ENCODE measurements around the gene CXCL3. TPM values are rescaled to one million over a fixed set of nuclear protein-coding genes. Genes with fewer than 3 reads are reported as not detected.

Gene CXCL3
- polyA plus RNA-seq, 2 of the 4 experiments (the other 2 are of a cell fraction), result 5.1 to 17.9 TPM

DNA sequence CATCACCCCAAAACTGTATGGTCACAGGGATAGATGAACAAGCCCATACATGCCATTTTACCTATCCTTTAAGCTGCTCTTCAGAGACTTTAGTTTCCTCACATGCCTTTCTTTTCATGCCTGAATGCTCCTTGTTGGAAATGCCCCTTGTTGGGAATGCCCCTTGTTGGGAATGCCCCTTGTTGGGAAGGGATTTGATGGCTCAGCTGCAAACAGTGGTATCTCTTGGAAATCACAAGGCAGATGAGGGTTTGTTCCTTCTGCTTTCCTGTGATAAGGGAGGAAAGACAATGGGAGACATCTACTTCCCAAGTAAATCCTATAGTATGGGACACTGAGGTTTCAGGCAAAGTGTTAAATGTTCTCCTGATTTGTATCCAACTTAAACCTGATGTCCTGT lies 49.0 kb upstream of the CXCL3 start (continued):
- no peak for TF ChIP-seq SREBF2 (IDR thresholded peaks at IDR 0.05)
- TF ChIP-seq FOXS1 (CRISPR knock-in tag; IDR thresholded peaks at IDR 0.05), result no peak
- TF ChIP-seq EP300 (IDR thresholded peaks at IDR 0.05), result no peak

DNA sequence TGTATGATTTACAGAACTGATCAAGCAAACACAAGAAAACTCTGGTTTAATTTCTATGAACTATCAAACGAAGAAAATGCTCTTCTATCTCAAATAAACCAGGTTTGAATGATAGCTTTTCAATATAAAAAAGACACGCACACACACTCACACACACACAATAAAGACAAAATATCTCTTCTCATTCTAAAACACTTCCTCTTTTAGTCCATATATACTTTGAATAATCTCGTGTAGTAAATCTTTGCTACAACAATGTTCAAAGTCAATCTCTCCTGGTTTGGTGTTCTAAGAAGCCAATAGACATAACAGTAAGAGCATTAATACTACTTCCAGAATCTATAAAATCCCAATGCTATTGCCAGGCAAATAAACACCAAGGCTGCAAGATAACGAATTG lies 47.2 kb upstream of the CXCL3 start:
- H3K4me2 ChIP-seq, result no peak overlapping the region
- FAIRE-seq (no peak), ATAC-seq (no peak), DNase-seq (ENCODE audit: low read depth in 1 of 2, low spot score in 1 of 2) (no peak)
- WGBS (ENCODE audit: missing lambda C conversion rate), result 70% methylated on average over 4 of the region's 4 CpGs
- POLR2A ChIA-PET, result no interaction called here
- TF ChIP-seq SMC3 (IDR thresholded peaks at IDR 0.05), result no peak
- no peak for TF ChIP-seq ZC3H11A (IDR thresholded peaks at IDR 0.05)
- no peak for TF ChIP-seq JUNB (IDR thresholded peaks at IDR 0.05)
- TF ChIP-seq HEYL (CRISPR knock-in tag; IDR thresholded peaks at IDR 0.05), result no peak
- no peak for TF ChIP-seq CBX2 (IDR thresholded peaks at IDR 0.05; ENCODE audit: borderline replicate concordance, low read depth)
- no peak for TF ChIP-seq ZSCAN20 (CRISPR knock-in tag; IDR thresholded peaks at IDR 0.05)
- TF ChIP-seq POLR2A (IDR thresholded peaks at IDR 0.05; ENCODE audit: low read length), result no peak
- TF ChIP-seq EHF (CRISPR knock-in tag; IDR thresholded peaks at IDR 0.05), result no peak
- no peak for TF ChIP-seq FOSL2 (IDR thresholded peaks at IDR 0.05)
- TF ChIP-seq FOSL2 (CRISPR knock-in tag; IDR thresholded peaks at IDR 0.05), result no peak
- TF ChIP-seq CBX8 (IDR thresholded peaks at IDR 0.05), result no peak
- TF ChIP-seq POLR2AphosphoS2 (conservative IDR thresholded peaks at IDR 0.05; ENCODE audit: low read length), result no peak
- TF ChIP-seq, protein P1, sequence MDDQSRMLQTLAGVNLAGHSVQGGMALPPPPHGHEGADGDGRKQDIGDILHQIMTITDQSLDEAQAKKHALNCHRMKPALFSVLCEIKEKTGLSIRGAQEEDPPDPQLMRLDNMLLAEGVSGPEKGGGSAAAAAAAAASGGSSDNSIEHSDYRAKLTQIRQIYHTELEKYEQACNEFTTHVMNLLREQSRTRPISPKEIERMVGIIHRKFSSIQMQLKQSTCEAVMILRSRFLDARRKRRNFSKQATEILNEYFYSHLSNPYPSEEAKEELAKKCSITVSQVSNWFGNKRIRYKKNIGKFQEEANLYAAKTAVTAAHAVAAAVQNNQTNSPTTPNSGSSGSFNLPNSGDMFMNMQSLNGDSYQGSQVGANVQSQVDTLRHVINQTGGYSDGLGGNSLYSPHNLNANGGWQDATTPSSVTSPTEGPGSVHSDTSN (IDR thresholded peaks at IDR 0.05), result no peak
- no peak for TF ChIP-seq MAZ (IDR thresholded peaks at IDR 0.05; ENCODE audit: borderline replicate concordance, low read depth, low read length)
- no peak for TF ChIP-seq NPAS2 (CRISPR knock-in tag; IDR thresholded peaks at IDR 0.05; ENCODE audit: borderline replicate concordance)
- no peak for TF ChIP-seq PHF8 (IDR thresholded peaks at IDR 0.05; ENCODE audit: borderline replicate concordance, low read depth)
- no peak for TF ChIP-seq TP53 (CRISPR knock-in tag; IDR thresholded peaks at IDR 0.05)
- no peak for TF ChIP-seq KDM1A (IDR thresholded peaks at IDR 0.05; ENCODE audit: low read depth)
- TF ChIP-seq GATA3 (IDR thresholded peaks at IDR 0.05; ENCODE audit: borderline replicate concordance), result no peak
- H3K27ac ChIP-seq, result no peak overlapping the region
- no peaks in the 10 kb centered on the region for H3K4me1 ChIP-seq
- H3K9me3 ChIP-seq, result no peaks in the 10 kb centered on the region
- H3K4me3 ChIP-seq, result no peak overlapping the region
- CTCF ChIA-PET, result no interaction called here

DNA sequence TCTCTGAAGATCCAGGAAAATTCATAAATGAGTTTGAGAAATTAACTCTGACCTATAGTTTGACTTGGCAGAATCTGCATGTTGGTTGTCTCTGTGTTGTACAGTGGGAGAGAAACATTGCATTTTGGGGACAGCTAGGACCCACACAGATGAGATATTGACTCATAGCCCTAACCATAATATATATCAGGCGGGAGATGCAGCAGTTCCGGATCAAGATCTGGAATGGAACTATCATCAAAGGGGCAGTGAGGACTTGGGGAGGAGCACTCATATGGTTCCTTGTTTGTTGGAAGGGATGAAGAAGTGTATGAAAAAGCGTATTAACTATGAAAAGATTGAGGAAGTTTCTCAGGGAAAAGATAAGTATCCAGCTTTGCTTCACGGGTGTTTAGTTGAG lies 46.5 kb upstream of the CXCL3 start:
- FAIRE-seq (no peak), ATAC-seq (no peak), DNase-seq (ENCODE audit: low read depth in 1 of 2, low spot score in 1 of 2) (no peak)
- H3K27ac ChIP-seq, result no peak overlapping the region
- WGBS (ENCODE audit: missing lambda C conversion rate), result 91% methylated on average over 4 of the region's 4 CpGs
- no peaks in the 10 kb centered on the region for H3K4me1 ChIP-seq
- no peak overlapping the region for H3K4me2 ChIP-seq
- no peak overlapping the region for H3K4me3 ChIP-seq
- ChIA-PET POLR2A (no interaction called here), CTCF (no interaction called here)
- no peaks in the 10 kb centered on the region for H3K9me3 ChIP-seq
- TF ChIP-seq, protein P2, sequence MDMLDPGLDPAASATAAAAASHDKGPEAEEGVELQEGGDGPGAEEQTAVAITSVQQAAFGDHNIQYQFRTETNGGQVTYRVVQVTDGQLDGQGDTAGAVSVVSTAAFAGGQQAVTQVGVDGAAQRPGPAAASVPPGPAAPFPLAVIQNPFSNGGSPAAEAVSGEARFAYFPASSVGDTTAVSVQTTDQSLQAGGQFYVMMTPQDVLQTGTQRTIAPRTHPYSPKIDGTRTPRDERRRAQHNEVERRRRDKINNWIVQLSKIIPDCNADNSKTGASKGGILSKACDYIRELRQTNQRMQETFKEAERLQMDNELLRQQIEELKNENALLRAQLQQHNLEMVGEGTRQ (IDR thresholded peaks at IDR 0.05), result no peak
- TF ChIP-seq, protein P1 (IDR thresholded peaks at IDR 0.05), result no peak
- no peak for TF ChIP-seq EP300 (IDR thresholded peaks at IDR 0.05)
- TF ChIP-seq, protein P3, sequence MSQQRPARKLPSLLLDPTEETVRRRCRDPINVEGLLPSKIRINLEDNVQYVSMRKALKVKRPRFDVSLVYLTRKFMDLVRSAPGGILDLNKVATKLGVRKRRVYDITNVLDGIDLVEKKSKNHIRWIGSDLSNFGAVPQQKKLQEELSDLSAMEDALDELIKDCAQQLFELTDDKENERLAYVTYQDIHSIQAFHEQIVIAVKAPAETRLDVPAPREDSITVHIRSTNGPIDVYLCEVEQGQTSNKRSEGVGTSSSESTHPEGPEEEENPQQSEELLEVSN (IDR thresholded peaks at IDR 0.05; ENCODE audit: borderline replicate concordance, low read depth), result no peak
- TF ChIP-seq NPAS2 (CRISPR knock-in tag; IDR thresholded peaks at IDR 0.05; ENCODE audit: borderline replicate concordance), result no peak
- TF ChIP-seq RARB (CRISPR knock-in tag; IDR thresholded peaks at IDR 0.05), result no peak
- TF ChIP-seq JUN (IDR thresholded peaks at IDR 0.05), result no peak
- no peak for TF ChIP-seq ZSCAN20 (CRISPR knock-in tag; IDR thresholded peaks at IDR 0.05)
- no peak for TF ChIP-seq PHF8 (IDR thresholded peaks at IDR 0.05; ENCODE audit: borderline replicate concordance, low read depth)
- TF ChIP-seq RFX5 (IDR thresholded peaks at IDR 0.05), result no peak
- TF ChIP-seq, protein P4, sequence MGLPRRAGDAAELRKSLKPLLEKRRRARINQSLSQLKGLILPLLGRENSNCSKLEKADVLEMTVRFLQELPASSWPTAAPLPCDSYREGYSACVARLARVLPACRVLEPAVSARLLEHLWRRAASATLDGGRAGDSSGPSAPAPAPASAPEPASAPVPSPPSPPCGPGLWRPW (IDR thresholded peaks at IDR 0.05), result no peak
- no peak for TF ChIP-seq TP53 (CRISPR knock-in tag; IDR thresholded peaks at IDR 0.05)
- TF ChIP-seq, protein P5, sequence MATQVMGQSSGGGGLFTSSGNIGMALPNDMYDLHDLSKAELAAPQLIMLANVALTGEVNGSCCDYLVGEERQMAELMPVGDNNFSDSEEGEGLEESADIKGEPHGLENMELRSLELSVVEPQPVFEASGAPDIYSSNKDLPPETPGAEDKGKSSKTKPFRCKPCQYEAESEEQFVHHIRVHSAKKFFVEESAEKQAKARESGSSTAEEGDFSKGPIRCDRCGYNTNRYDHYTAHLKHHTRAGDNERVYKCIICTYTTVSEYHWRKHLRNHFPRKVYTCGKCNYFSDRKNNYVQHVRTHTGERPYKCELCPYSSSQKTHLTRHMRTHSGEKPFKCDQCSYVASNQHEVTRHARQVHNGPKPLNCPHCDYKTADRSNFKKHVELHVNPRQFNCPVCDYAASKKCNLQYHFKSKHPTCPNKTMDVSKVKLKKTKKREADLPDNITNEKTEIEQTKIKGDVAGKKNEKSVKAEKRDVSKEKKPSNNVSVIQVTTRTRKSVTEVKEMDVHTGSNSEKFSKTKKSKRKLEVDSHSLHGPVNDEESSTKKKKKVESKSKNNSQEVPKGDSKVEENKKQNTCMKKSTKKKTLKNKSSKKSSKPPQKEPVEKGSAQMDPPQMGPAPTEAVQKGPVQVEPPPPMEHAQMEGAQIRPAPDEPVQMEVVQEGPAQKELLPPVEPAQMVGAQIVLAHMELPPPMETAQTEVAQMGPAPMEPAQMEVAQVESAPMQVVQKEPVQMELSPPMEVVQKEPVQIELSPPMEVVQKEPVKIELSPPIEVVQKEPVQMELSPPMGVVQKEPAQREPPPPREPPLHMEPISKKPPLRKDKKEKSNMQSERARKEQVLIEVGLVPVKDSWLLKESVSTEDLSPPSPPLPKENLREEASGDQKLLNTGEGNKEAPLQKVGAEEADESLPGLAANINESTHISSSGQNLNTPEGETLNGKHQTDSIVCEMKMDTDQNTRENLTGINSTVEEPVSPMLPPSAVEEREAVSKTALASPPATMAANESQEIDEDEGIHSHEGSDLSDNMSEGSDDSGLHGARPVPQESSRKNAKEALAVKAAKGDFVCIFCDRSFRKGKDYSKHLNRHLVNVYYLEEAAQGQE (IDR thresholded peaks at IDR 0.05), result no peak
- TF ChIP-seq, protein P6, sequence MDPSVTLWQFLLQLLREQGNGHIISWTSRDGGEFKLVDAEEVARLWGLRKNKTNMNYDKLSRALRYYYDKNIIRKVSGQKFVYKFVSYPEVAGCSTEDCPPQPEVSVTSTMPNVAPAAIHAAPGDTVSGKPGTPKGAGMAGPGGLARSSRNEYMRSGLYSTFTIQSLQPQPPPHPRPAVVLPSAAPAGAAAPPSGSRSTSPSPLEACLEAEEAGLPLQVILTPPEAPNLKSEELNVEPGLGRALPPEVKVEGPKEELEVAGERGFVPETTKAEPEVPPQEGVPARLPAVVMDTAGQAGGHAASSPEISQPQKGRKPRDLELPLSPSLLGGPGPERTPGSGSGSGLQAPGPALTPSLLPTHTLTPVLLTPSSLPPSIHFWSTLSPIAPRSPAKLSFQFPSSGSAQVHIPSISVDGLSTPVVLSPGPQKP (IDR thresholded peaks at IDR 0.05; ENCODE audit: low read depth, low read length), result no peak
- TF ChIP-seq CBX2 (IDR thresholded peaks at IDR 0.05; ENCODE audit: borderline replicate concordance, low read depth), result no peak
- TF ChIP-seq MAZ (IDR thresholded peaks at IDR 0.05; ENCODE audit: borderline replicate concordance, low read depth, low read length), result no peak
